Astrocyte of the spinal cord (primary cell): ENCODE data around the gene STUM.

ENCODE experiments used
- DNase-seq: peaks from one replicate; pipeline ENCODE4 v3.0.0; 2011; ENCODE audit warnings: low read depth, low spot score
- H3K4me3 ChIP-seq: 2 replicates; pipeline ENCODE4 v1.5.1; 2011; ENCODE audit warnings: low read depth, mild to moderate bottlenecking, low read length, moderate library complexity
- CTCF ChIP-seq: IDR thresholded peaks from 2 replicates; pipeline ENCODE4 v1.5.1; 2012; ENCODE audit warnings: low read depth, mild to moderate bottlenecking, low read length, inconsistent platforms
- in situ Hi-C: cut with HindIII; loops from 2 replicates; pipeline ENCODE4 v1.10.0; 2017; ENCODE audit warnings: low sequenced_read_pairs

Gene STUM

GRCh38 chr1:226650236-226650841 is 101.8 kb downstream of the STUM start:
- DNase-seq = no peak
- no peak overlapping the region for H3K4me3 ChIP-seq
- in situ Hi-C loops = no loop called here
- TF ChIP-seq CTCF = no peak

GRCh38 chr1:226651041-226651731 is 102.6 kb downstream of the STUM start:
- H3K4me3 ChIP-seq = no peak overlapping the region
- no peak for TF ChIP-seq CTCF
- in situ Hi-C loops = no loop called here
- no peak for DNase-seq

- no peak for DNase-seq
- no peak for TF ChIP-seq CTCF
- H3K4me3 ChIP-seq = no peak overlapping the region
- in situ Hi-C loops = no loop called here
Measured at GRCh38 chr1:226651732-226652105, 103.2 kb downstream of the STUM start.

- in situ Hi-C loops = no loop called here
- no peak for DNase-seq
- no peak for TF ChIP-seq CTCF
- H3K4me3 ChIP-seq = no peak overlapping the region
Measured at GRCh38 chr1:226652613-226653012, 104.0 kb downstream of the STUM start.

GRCh38 chr1:226653311-226653921 is 104.9 kb downstream of the STUM start:
- no peak for TF ChIP-seq CTCF
- no peak for DNase-seq
- in situ Hi-C loops = no loop called here
- H3K4me3 ChIP-seq = no peak overlapping the region

- no peak for TF ChIP-seq CTCF
- in situ Hi-C loops = no loop called here
- no peak overlapping the region for H3K4me3 ChIP-seq
- peak; percentile 67 for DNase-seq
Measured at GRCh38 chr1:226654046-226654667, 105.6 kb downstream of the STUM start.
